GM21367 (cell line): Measurements from ENCODE around the gene RNF8.

Source experiments
- ATAC-seq: cut with Tn5 transposase; IDR thresholded peaks from one replicate; pipeline ENCODE4 v1.9.1; 2021; ENCODE audit not compliant: unreplicated experiment

The RNF8 gene

DNA sequence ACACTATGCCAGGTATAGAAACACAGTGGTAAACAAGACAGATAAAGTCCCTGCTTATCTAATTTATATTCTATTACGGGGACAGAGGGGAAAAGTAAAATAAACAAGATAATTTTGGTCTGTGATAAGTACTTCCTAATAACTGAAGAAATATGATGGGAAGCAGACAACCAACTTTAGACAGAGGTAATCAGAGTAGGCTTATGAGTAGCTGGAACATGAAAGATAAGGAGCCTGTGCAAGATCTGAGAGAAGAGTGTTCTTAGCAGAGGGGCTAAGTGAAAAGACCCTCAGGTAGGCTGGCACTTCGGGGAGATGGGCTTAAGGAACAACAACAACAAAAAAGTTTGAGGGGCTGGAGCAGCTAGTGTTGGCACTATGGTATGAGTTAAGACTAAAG, 4.1 kb downstream of the RNF8 start:
- no peak for ATAC-seq

GRCh38 chr6:37359039-37359438, 5.3 kb downstream of the RNF8 start:
- ATAC-seq: no peak

- no peak for ATAC-seq
Observed at GRCh38 chr6:37362101-37362828, 8.5 kb downstream of the RNF8 start.

DNA sequence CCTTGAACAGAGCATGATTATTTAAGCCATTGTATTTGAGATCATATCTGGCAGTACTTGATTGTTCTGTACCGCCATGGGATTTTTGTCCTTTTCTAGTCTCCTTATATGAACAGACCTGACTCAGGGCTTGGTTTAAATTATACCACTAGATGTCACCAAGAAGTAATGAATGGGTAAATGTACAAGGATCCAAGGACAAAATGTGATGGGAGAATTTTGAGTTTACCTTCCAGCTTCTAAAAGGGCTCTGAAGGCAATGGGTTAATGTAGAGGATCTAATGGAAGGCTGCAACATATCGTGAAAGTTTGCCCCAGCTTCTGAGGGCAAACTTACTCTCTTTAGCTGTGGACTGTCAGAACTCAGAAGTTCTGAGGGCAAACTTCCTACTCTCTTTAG, 12.0 kb downstream of the RNF8 start:
- no peak for ATAC-seq

DNA sequence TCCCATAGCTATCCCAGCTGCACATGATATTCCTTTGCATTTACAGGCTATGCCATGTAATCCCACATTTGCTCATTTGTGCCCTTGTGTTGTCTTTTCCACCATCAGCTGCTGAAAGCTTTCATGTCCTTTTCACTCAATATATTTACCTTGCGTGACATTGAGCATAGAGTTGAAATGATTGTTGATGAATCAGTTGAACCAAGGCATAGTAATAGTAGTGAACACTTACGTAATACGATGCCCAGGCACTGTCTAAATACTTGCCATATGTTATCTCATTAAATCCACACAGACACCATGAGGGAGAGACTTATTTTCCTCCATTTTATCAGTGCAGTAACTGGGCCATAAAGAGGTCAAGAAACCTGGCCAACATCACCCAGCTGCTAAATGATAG, 13.1 kb downstream of the RNF8 start:
- ATAC-seq: no peak

GRCh38 chr6:37368961-37369320, 15.2 kb downstream of the RNF8 start:
- ATAC-seq: no peak

DNA sequence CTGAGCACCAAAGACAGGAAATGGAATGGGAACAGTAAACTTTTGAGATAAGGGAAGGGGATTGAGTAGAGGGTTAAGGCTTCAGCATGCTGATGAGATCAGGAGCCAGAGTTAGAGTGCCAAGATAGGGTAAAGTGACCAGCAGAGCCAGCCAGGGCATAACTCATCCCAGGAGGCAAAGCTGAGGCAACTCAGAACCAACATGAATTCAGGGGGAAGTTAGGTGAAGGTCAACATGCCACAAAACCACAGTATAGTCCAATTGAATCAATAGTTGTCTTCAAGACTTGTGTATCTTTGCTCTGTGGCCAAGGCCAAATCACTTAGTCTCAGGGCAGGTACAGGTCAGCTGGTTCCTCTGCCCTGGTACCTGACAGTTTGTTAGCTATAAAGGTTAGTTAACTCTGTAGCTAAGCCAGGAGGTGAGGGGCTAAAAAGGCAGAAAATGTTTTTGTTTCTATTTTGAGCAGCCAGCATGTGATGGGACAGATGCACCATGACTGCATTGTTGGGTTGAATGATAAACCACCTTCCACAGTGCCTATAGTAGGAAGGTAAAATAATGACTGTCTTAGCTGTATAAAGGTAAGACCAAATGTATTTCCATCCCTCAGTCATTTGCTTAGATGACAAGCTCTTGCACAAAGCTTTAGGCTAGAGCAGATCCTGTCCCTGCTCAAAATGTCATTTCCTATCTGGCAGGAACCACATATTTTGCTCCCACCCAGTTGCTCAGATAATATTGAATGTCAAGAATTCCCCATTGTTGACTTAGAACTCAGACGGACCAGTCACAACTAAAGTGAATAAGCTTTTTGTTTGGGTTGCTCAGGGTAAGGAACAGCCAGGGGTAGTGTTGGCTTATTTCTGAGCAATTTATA, 15.8 kb downstream of the RNF8 start:
- no peak for ATAC-seq

- ATAC-seq: no peak
Observed at GRCh38 chr6:37371154-37372083, 17.6 kb downstream of the RNF8 start.

GRCh38 chr6:37372116-37372515, 18.3 kb downstream of the RNF8 start:
- no peak for ATAC-seq

DNA sequence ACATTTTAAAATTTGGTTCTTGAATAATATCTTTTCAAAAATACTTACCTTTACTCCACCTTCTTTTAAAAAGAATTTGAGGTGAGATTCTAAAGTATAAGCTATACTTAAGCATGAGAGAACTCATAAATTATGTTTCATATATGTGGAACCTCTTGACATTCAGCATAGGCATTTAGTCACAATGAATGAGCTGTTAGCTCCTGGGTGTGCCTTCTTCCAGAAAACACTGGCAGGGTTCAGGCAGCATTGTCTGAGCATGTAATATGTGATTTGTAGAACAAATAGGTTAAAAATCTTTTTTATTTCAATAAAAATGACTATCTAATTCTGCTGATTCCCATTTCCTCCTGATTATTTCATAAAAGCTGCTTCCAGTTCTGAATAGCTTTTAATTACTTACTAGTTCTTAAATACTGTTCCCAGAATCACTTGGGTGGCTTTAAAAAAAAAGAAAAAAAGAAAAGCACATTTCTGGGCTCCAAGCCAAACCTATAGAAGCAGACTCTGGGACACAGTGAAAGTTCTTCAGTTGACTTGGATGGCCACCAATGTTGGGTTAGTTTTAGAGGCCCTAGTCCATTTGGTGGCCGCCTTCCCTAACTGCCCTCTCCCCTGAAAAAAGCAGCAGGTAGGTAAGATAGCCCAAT, 20.2 kb downstream of the RNF8 start:
- no peak for ATAC-seq

DNA sequence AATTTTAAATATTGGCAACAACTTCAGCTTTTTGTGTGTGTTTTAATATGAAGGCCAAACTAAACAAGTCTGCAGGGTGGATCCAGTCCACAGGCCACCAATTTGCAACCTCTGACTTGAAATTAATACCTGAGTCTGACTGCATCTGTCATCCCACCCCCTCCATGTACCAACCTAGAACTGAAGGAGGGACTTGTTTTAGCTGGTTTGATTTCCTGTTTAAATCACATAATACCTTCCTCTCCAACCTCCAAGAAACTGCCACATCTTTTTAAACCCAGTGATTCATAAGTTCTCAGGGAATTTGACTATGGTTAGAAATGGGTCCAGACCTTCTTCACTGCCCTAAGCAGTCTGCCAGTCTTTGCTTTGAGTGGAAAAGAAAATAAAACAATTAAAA, 21.6 kb downstream of the RNF8 start:
- no peak for ATAC-seq

GRCh38 chr6:37376078-37376743, 22.4 kb downstream of the RNF8 start:
- no peak for ATAC-seq

GRCh38 chr6:37381579-37381978, 27.8 kb downstream of the RNF8 start:
- ATAC-seq: no peak

GRCh38 chr6:37382994-37383765, 29.4 kb downstream of the RNF8 start:
- ATAC-seq: no peak

GRCh38 chr6:37388578-37388977, 34.8 kb downstream of the RNF8 start:
- no peak for ATAC-seq

DNA sequence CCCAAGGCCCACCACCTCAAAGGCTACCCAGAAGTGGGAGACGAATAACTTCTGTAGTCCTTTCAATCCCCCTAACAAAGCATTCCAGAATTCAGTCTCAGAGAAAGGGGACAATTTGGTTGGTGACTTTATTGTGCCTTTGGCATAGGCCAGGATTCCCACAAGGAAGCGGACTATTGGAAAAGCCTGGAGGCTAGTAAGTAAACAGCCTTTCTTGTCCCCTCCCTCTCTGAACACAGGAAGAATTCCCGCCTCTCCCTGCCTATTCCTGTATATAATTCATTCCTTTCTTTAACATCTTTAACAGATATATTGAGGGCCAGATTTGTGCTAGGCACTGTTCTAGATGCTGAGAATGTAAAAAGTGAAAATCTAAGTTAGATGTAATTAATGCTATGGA, 36.1 kb downstream of the RNF8 start:
- ATAC-seq: no peak

DNA sequence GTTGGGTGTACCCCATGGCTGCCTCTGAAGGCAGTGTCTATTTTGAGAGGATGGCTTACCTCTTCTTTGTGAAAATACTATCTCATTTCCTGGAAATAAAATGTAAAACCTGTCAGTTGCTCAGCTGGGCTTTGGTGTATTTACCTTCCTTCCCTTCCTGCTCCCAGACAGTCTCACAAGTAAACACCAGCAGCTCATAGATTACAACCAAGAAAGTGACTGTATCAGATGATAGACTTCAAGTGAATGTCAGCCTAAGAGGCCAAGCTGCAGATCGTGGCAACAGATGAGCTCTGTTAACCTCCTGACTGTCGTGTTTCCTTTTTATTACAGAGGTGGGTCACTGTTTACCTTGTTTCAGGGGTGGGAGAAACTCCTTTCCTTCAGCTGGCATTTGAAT, 37.3 kb downstream of the RNF8 start:
- ATAC-seq: no peak

DNA sequence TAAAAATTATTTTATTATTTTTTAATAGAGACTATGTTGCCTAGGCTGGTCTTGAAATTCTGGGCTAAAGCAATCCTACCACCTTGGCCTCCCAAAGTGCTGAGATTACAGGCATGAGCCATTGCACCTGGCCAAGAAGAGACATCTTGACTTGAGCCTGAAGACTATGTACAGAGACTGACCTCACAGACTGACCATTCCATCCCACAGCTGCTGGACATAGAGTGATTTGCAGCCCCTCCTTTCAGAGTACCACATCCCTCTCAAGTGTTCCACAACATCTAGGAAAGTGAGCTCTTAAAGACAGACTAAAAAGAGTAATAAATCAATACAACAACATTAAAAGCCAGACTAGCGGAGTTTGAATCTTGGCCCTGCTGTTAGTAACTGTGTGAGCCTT, 39.0 kb downstream of the RNF8 start:
- no peak for ATAC-seq

GRCh38 chr6:37393381-37393929, 39.7 kb downstream of the RNF8 start:
- no peak for ATAC-seq
